Endometrium (tissue), 2 donors: Measurements from ENCODE around the gene TEX2.
"Not testable (repeated sequence)": the region's sequence is repeated elsewhere in the genome, so short reads cannot be mapped to it uniquely, and the experiment has no call there.

Experiments used
- FAIRE-seq: peaks from 2 replicates; lab custom pipeline; 2012; peaks lifted over from hg19 to GRCh38; lab: Jason Lieb, UNC
- donor health status: control.
- donor health status: control.

TEX2 gene

GRCh38 chr17:64209983-64210382 lies 53.1 kb downstream of the TEX2 start:
- no peak for FAIRE-seq

- FAIRE-seq, result no peak
Observed at GRCh38 chr17:64209356-64209941, 53.6 kb downstream of the TEX2 start.

GRCh38 chr17:64208656-64209055 lies 54.4 kb downstream of the TEX2 start:
- FAIRE-seq, result not testable (repeated sequence)

- no peak for FAIRE-seq
Observed at GRCh38 chr17:64205804-64206203, 57.3 kb downstream of the TEX2 start.

- FAIRE-seq, result no peak
Observed at GRCh38 chr17:64203630-64204029, 59.4 kb downstream of the TEX2 start.

- FAIRE-seq, result no peak
Observed at GRCh38 chr17:64202683-64203344, 60.2 kb downstream of the TEX2 start.

GRCh38 chr17:64200080-64201032 lies 62.7 kb downstream of the TEX2 start:
- no peak for FAIRE-seq

GRCh38 chr17:64198331-64199090 lies 64.5 kb downstream of the TEX2 start:
- no peak for FAIRE-seq

- FAIRE-seq, result no peak
Observed at GRCh38 chr17:64196601-64197000, 66.5 kb downstream of the TEX2 start.

GRCh38 chr17:64193561-64193960 lies 69.5 kb downstream of the TEX2 start:
- no peak for FAIRE-seq

GRCh38 chr17:64192589-64192988 lies 70.5 kb downstream of the TEX2 start:
- no peak for FAIRE-seq

- no peak for FAIRE-seq
Observed at GRCh38 chr17:64190472-64190871, 72.6 kb downstream of the TEX2 start.

- FAIRE-seq, result no peak
Observed at GRCh38 chr17:64188088-64188487, 75.0 kb downstream of the TEX2 start.

- no peak for FAIRE-seq
Observed at GRCh38 chr17:64187093-64187895, 75.8 kb downstream of the TEX2 start.

- FAIRE-seq, result no peak
Observed at GRCh38 chr17:64186171-64187092, 76.6 kb downstream of the TEX2 start.

- not testable (repeated sequence) for FAIRE-seq
Observed at GRCh38 chr17:64185557-64185956, 77.5 kb downstream of the TEX2 start.

GRCh38 chr17:64185101-64185500 lies 78.0 kb downstream of the TEX2 start:
- FAIRE-seq, result no peak

GRCh38 chr17:64183815-64184214 lies 79.2 kb downstream of the TEX2 start:
- FAIRE-seq, result no peak

GRCh38 chr17:64182325-64183012 lies 80.6 kb downstream of the TEX2 start:
- no peak for FAIRE-seq
